Measurements from ENCODE around the gene ACBD6. TPM values are rescaled to one million over a fixed set of nuclear protein-coding genes. Genes with fewer than 3 reads are reported as not detected.
A peak's percentile ranks its signal among the peaks of the same experiment; 100 is the strongest.
"Not testable (repeated sequence)": the region's sequence is repeated elsewhere in the genome, so short reads cannot be mapped to it uniquely, and the experiment has no call there.

The ACBD6 gene
- total and polyA plus RNA-seq, 8 donors: 8.9 to 48.8 (median 37.7) TPM

DNA sequence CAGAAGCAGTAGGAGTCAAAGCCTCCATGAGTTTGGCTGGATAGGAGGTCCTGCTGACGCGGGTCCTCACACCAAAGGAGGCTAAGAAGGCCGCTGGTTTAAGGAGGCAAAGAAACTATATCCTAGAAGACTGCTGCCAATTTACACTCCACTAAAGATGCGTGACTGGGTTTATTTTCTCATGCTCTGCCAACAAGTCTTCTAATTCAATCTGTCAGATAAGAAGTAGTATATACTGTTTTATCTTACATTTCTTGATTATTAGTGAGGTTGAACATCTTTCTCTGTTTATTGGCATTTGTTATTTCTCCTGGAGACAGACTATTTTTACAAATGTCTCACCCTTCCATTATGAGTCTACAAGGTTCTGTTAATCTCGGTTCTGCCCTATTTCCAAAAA, 34.1 kb downstream of the ACBD6 start:
- H3K27me3 ChIP-seq: no peaks in the 10 kb centered on the region
- peaks cover 0 to 3% (median 1%) of the 10 kb centered on the region in 4 donors for H3K36me3 ChIP-seq
- no peaks in the 10 kb centered on the region for H3K4me1 ChIP-seq
- H3K9me3 ChIP-seq: peaks cover 0 to 21% (median 14%) of the 10 kb centered on the region in 4 donors
- no peak overlapping the region for H3K27ac ChIP-seq
- H3K4me3 ChIP-seq: no peak overlapping the region
- 88 to 96% (median 93%) methylated on average over 5 of the region's 5 CpGs for WGBS, 5 donors
- intact Hi-C loops (cut with DNase I; ENCODE audit: low total_unique reads): no loop called here
- no peak for TF ChIP-seq POLR2AphosphoS5 (IDR thresholded peaks at IDR 0.05)
- no peak for TF ChIP-seq POLR2A (IDR thresholded peaks at IDR 0.05)
- no peak for TF ChIP-seq EP300 (IDR thresholded peaks at IDR 0.05)
- TF ChIP-seq, protein P1, sequence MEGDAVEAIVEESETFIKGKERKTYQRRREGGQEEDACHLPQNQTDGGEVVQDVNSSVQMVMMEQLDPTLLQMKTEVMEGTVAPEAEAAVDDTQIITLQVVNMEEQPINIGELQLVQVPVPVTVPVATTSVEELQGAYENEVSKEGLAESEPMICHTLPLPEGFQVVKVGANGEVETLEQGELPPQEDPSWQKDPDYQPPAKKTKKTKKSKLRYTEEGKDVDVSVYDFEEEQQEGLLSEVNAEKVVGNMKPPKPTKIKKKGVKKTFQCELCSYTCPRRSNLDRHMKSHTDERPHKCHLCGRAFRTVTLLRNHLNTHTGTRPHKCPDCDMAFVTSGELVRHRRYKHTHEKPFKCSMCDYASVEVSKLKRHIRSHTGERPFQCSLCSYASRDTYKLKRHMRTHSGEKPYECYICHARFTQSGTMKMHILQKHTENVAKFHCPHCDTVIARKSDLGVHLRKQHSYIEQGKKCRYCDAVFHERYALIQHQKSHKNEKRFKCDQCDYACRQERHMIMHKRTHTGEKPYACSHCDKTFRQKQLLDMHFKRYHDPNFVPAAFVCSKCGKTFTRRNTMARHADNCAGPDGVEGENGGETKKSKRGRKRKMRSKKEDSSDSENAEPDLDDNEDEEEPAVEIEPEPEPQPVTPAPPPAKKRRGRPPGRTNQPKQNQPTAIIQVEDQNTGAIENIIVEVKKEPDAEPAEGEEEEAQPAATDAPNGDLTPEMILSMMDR (IDR thresholded peaks at IDR 0.05): no peak
- no peak for DNase-seq

DNA sequence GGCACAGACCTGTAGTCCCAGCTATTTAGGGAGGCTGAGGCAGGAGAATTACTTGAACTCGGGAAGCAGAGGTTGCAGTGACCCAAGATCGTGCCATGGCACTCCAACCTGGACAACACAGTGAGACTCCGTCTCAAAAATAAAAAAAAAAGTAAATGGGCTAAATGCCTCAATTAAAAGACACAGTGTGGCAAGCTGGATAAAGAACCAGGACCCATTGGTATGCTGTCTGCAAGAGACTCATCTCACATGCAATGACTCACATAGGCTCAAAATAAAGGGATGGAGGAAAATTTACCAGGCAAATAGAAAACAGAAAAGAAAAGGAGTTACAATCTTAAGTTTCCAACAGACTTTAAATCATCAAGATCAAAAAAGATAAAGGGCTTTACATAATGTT, 40.3 kb downstream of the ACBD6 start:
- no peaks in the 10 kb centered on the region for H3K27me3 ChIP-seq
- 70 to 100% (median 83%) methylated on average over 3 of the region's 3 CpGs for WGBS, 5 donors
- TF ChIP-seq EP300 (IDR thresholded peaks at IDR 0.05) (no peak), POLR2A (IDR thresholded peaks at IDR 0.05) (no peak), POLR2AphosphoS5 (IDR thresholded peaks at IDR 0.05) (no peak)
- TF ChIP-seq, protein P1 (IDR thresholded peaks at IDR 0.05): no peak

DNA sequence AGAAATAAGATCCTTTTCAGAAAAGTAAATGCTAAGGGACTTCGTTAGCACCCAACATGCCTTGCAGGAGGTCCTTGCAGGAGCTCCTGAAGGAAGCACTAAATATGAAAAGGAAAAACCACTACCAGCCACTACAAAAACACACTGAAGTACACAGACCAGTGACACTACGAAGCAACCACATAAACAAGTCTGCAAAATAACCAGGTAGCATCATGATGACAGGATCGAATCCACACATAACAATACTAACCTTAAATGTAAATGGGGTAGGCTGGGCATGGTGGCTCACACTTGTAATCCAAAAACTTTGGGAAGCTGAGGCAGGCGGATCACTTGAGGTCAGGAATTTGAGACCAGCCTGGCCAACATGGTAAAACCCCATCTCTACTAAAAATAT, 40.7 kb downstream of the ACBD6 start:
- peaks cover 7 to 43% (median 34%) of the 10 kb centered on the region in 4 donors for H3K9me3 ChIP-seq
- H3K4me1 ChIP-seq; H3K27ac ChIP-seq; intact Hi-C loops (cut with DNase I; ENCODE audit: low total_unique reads); DNase-seq; H3K27me3 ChIP-seq; H3K4me3 ChIP-seq: not testable (repeated sequence)
- H3K36me3 ChIP-seq: peaks cover 0 to 15% (median 2%) of the 10 kb centered on the region in 4 donors
- 93 to 98% (median 98%) methylated on average over 4 of the region's 4 CpGs for WGBS, 5 donors

More for the DNA sequence above, 40.3 kb downstream of the ACBD6 start:
- no peak overlapping the region for H3K27ac ChIP-seq
- no peak overlapping the region for H3K4me3 ChIP-seq
- intact Hi-C loops (cut with DNase I; ENCODE audit: low total_unique reads): no loop called here
- DNase-seq: peak in 1 of 2 donors; percentile 3
- peaks cover 0 to 15% (median 2%) of the 10 kb centered on the region in 4 donors for H3K36me3 ChIP-seq
- H3K4me1 ChIP-seq: no peaks in the 10 kb centered on the region
- peaks cover 7 to 43% (median 34%) of the 10 kb centered on the region in 4 donors for H3K9me3 ChIP-seq

DNA sequence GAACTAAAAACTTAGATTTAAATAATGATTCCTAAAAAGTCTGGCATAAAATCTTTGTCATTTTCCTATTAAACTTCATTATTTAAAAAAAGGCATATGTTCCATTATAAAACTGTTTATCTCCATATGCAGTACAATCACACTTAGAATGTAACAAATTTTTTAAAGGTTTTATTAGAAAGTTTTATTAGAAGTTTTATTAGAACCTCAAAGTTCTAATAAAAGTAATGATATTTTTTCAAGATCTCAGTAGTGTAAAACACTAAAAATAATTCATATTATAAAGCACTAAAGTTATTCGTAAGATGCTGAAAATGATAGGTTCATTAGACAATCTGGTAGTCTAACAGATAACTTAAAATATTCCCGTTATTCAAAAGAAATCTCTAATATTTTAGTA, 43.6 kb downstream of the ACBD6 start:
- Histone ChIP-seq H3K27ac (no peak overlapping the region), H3K27me3 (no peaks in the 10 kb centered on the region), H3K36me3 (peaks cover 0 to 15% (median 2%) of the 10 kb centered on the region in 4 donors), H3K4me3 (no peak overlapping the region), H3K4me1 (no peaks in the 10 kb centered on the region), H3K9me3 (peaks cover 7 to 27% (median 22%) of the 10 kb centered on the region in 4 donors)
- no peak for DNase-seq
- WGBS, 5 donors: 72 to 94% (median 89%) methylated on average over 2 of the region's 2 CpGs
- TF ChIP-seq EP300 (IDR thresholded peaks at IDR 0.05): no peak
- TF ChIP-seq, protein P1 (IDR thresholded peaks at IDR 0.05): no peak
- TF ChIP-seq POLR2A (IDR thresholded peaks at IDR 0.05): no peak
- TF ChIP-seq POLR2AphosphoS5 (IDR thresholded peaks at IDR 0.05): no peak
- intact Hi-C loops (cut with DNase I; ENCODE audit: low total_unique reads): no loop called here

DNA sequence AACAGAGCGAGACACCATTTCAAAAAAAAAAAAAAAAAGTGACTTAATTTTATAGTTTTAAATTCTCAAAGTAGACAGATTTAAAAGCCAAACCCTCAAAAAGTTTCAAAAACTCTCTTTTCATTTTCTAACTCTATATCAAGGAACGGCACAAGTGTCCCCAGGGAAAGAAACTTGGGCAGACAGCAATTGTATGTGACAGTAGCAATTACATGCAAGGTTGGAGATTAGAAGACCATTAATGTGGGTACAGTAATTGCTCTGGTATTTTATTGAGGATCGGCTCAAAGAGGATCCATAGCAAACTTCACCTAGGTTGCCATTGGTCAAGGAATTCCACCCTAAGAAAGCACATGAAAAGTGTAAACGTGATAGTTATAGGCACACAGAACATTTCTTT, 46.2 kb downstream of the ACBD6 start:
- DNase-seq: no peak
- no peak overlapping the region for H3K27ac ChIP-seq
- WGBS, 5 donors: 92 to 95% (median 94%) methylated on average over 4 of the region's 4 CpGs
- intact Hi-C loops (cut with DNase I; ENCODE audit: low total_unique reads): no loop called here
- H3K4me3 ChIP-seq: no peak overlapping the region
- H3K4me1 ChIP-seq: no peaks in the 10 kb centered on the region
- H3K36me3 ChIP-seq: peaks cover 0 to 12% (median 5%) of the 10 kb centered on the region in 4 donors
- no peaks in the 10 kb centered on the region for H3K27me3 ChIP-seq
- TF ChIP-seq POLR2A (IDR thresholded peaks at IDR 0.05) (no peak), POLR2AphosphoS5 (IDR thresholded peaks at IDR 0.05) (no peak), EP300 (IDR thresholded peaks at IDR 0.05) (no peak)
- TF ChIP-seq, protein P1 (IDR thresholded peaks at IDR 0.05): no peak
- peaks cover 0 to 12% (median 8%) of the 10 kb centered on the region in 4 donors for H3K9me3 ChIP-seq

Data from stomach (tissue), 9 donors.